H1 (cell line): Measurements from ENCODE around the gene SCAMP5. TPM values are rescaled to one million over a fixed set of nuclear protein-coding genes. Genes with fewer than 3 reads are reported as not detected.

ENCODE experiments used
- EGR1 ChIP-seq: IDR thresholded peaks from 2 replicates; pipeline ENCODE4 v1.6.1; 2011; ENCODE audit warnings: low read depth, low read length, borderline replicate concordance
- KDM5A ChIP-seq: fragments of 200-600 bp; IDR thresholded peaks from 2 replicates; pipeline ENCODE4 v1.7.1; 2012; ENCODE audit warnings: mild to moderate bottlenecking, low read length, inconsistent platforms, mixed read lengths
- RXRA ChIP-seq: IDR thresholded peaks from 2 replicates; pipeline ENCODE4 v1.6.1; 2011; ENCODE audit warnings: low read depth, mild to moderate bottlenecking, low read length, moderate library complexity; ENCODE audit not compliant: insufficient read depth
- SP2 ChIP-seq: IDR thresholded peaks from 2 replicates; pipeline ENCODE4 v1.6.1; 2012; ENCODE audit warnings: mild to moderate bottlenecking, low read length, inconsistent platforms
- polyA plus RNA-seq, 7 experiments: library from polyadenylated mRNA; depleted of rRNA in 3 of 7; stranded (reverse) in 5 of 7; unstranded in 2 of 7; fragments of >200 nt in 5 of 7; fragments of 200-250 nt in 2 of 7; gene quantifications; 1 replicate in 5 of 7; 2 replicates in 1 of 7; 4 replicates in 1 of 7; pipeline versions ENCODE4 v1.2.1 to v1.2.3, GENCODE V29; 2011 to 2013; ENCODE audit warnings: missing spikeins in 2 of 7, mixed read lengths in 2 of 7
- total RNA-seq: library from RNA; stranded (reverse); fragmentation: NEBNext Ultra II Directional; extraction: Animal tissue kit (Norgen Biotek cat#: 25700); gene quantifications from 2 replicates; pipeline ENCODE4 v1.2.1, GENCODE V29; 2021

Gene SCAMP5
- total and polyA plus RNA-seq, 2 of the 8 experiments (the other 6 are each of a cell fraction or from before 2014, with no cell fraction given), result 55.4 to 94.7 TPM

DNA sequence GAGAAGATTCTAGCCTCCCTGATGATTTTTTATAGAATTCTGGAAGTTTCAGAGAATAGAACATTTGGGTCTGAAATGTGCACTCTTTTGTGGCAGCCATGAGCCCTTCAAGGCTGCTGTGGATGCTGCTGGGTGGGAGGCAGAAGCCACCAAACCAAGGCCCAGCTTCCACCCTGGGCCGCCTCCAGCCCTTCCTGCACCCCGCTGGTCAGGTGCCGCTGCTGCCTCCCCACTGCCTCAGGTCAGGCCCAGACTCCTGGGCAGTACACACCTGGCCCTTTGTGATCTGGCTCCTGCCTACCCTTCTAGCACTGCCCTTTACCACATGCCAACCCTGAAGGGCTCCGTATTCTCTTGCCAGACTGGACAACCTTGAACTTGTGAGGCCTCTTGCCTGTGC lies 56.3 kb downstream of the SCAMP5 start (continued):
- TF ChIP-seq EGR1 (no peak), SP2 (no peak), KDM5A (no peak), RXRA (no peak)
